Progenitor cell of endocrine pancreas (in vitro differentiated cells): ENCODE data around the gene ZMAT5. TPM values are rescaled to one million over a fixed set of nuclear protein-coding genes. Genes with fewer than 3 reads are reported as not detected.
A peak's percentile ranks its signal among the peaks of the same experiment; 100 is the strongest.

Experiments used
- DNase-seq: peaks from one replicate; pipeline ENCODE4 v3.0.0; 2021; ENCODE audit warnings: low spot score; ENCODE audit not compliant: unreplicated experiment
- H3K27ac Mint-ChIP-seq: 2 replicates; pipeline ENCODE4 v1.8.0; 2021; ENCODE audit warnings: mild to moderate bottlenecking, moderate library complexity, mixed read lengths
- H3K27me3 Mint-ChIP-seq: 2 replicates; pipeline ENCODE4 v1.8.0; 2021; ENCODE audit warnings: mixed read lengths
- H3K36me3 Mint-ChIP-seq: 2 replicates; pipeline ENCODE4 v1.8.0; 2022; ENCODE audit warnings: mixed read lengths; ENCODE audit not compliant: insufficient read depth
- H3K4me1 Mint-ChIP-seq: 2 replicates; pipeline ENCODE4 v1.8.0; 2021; ENCODE audit warnings: low read depth, mixed read lengths
- H3K4me3 Mint-ChIP-seq: 2 replicates; pipeline ENCODE4 v1.8.0; 2021; ENCODE audit warnings: low read depth, mild to moderate bottlenecking, moderate library complexity, mixed read lengths
- H3K9me3 Mint-ChIP-seq: 2 replicates; pipeline ENCODE4 v1.8.0; 2021; ENCODE audit warnings: low read depth, mixed read lengths
- total RNA-seq: library from RNA; stranded (reverse); gene quantifications from 2 replicates; pipeline ENCODE4 v1.2.1, GENCODE V29; 2021
- TF ChIP-seq, protein P1 (sequence below): fragments of 200-600 bp; sonication (generic); IDR thresholded peaks from one replicate; pipeline ENCODE4 v1.5.0; 2021; ENCODE audit warnings: antibody characterized with exemption, mild to moderate bottlenecking; ENCODE audit not compliant: unreplicated experiment

Gene ZMAT5
- total RNA-seq, 1 donor from 2014 or later: 21.1 TPM

DNA sequence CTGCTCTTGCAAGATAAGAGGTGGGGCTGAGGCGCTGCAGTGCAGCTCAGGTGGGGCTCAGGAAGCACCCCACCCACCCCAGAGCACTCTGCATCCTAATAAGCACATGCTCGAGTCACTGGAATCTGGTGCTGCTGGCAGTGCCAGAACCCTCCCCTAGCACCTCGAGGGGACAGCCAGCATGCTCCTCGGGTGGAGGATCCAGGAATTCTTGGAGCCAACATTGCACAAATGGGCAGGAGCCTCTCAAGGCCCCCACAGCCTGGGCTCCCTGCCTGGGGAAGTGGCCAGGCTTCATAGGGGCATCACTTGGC is 74.5 kb downstream of the ZMAT5 start:
- DNase-seq: no peak
- Mint-ChIP-seq H3K4me1 (no peaks in the 10 kb centered on the region), H3K27me3 (no peaks in the 10 kb centered on the region), H3K36me3 (peaks cover 3% of the 10 kb centered on the region), H3K27ac (no peak overlapping the region), H3K9me3 (no peaks in the 10 kb centered on the region), H3K4me3 (no peak overlapping the region)
- TF ChIP-seq, protein P1, sequence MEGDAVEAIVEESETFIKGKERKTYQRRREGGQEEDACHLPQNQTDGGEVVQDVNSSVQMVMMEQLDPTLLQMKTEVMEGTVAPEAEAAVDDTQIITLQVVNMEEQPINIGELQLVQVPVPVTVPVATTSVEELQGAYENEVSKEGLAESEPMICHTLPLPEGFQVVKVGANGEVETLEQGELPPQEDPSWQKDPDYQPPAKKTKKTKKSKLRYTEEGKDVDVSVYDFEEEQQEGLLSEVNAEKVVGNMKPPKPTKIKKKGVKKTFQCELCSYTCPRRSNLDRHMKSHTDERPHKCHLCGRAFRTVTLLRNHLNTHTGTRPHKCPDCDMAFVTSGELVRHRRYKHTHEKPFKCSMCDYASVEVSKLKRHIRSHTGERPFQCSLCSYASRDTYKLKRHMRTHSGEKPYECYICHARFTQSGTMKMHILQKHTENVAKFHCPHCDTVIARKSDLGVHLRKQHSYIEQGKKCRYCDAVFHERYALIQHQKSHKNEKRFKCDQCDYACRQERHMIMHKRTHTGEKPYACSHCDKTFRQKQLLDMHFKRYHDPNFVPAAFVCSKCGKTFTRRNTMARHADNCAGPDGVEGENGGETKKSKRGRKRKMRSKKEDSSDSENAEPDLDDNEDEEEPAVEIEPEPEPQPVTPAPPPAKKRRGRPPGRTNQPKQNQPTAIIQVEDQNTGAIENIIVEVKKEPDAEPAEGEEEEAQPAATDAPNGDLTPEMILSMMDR: no peak

DNA sequence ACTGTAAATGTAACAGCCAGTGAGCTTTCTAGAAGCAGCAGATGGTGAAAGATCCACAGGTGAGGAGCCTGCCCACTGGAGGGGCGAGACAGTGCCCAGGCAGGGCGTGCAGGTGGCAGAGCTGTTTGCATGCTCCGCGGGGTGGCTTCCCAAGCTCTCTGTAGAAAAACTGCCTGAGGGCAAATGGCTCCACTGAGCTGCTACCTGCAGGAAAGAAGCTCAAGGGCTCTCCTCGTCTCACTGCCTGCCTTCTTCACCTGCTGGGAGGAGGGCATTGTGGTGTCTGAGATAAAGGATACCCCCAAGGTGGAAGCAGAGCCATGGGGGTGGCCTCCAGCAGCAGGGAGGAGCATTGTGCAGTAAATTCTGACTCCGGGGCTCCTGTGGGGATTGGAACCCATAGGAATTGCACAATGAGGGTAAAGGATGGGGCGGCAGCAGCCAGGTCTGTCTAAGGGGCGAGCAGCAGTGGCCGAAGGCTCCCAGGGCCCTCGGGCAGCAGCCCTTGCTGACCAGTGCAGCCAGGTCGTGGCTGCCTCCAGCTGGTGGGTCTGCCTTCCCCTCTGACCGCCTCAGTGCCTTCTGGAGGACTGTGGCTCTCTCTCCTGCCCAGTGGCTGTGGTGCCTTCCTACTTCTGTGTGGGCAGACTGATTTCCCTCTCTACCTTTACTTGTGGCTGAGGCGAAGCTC is 75.0 kb downstream of the ZMAT5 start:
- no peaks in the 10 kb centered on the region for H3K27me3 Mint-ChIP-seq
- no peaks in the 10 kb centered on the region for H3K4me1 Mint-ChIP-seq
- H3K9me3 Mint-ChIP-seq: no peaks in the 10 kb centered on the region
- H3K36me3 Mint-ChIP-seq: peaks cover 4% of the 10 kb centered on the region
- TF ChIP-seq, protein P1: no peak
- H3K27ac Mint-ChIP-seq: no peak overlapping the region
- no peak overlapping the region for H3K4me3 Mint-ChIP-seq
- DNase-seq: no peak

DNA sequence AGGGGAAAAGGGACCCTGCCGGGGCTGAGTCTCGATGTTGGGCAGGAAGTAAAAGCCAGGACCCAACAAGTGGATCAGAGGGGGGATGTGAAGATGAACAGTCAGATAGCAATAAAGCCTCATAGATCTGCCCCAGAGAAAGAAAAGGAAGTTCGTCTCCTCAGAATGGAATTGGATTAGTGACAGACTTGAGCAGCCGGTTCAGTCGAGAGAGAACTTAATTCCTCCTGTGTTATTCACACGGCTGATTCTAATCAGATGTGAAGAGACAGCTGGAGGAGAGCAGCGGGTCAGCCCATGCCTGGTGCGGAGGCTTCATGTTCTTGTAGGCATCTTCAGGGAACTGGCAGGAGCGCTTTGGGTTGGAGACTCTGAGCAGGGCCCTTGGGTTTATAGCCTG is 76.3 kb downstream of the ZMAT5 start:
- no peak for DNase-seq
- Mint-ChIP-seq H3K4me3 (no peak overlapping the region), H3K36me3 (peaks cover 9% of the 10 kb centered on the region), H3K27ac (no peak overlapping the region), H3K27me3 (no peaks in the 10 kb centered on the region), H3K4me1 (no peaks in the 10 kb centered on the region), H3K9me3 (no peaks in the 10 kb centered on the region)
- TF ChIP-seq, protein P1: no peak

DNA sequence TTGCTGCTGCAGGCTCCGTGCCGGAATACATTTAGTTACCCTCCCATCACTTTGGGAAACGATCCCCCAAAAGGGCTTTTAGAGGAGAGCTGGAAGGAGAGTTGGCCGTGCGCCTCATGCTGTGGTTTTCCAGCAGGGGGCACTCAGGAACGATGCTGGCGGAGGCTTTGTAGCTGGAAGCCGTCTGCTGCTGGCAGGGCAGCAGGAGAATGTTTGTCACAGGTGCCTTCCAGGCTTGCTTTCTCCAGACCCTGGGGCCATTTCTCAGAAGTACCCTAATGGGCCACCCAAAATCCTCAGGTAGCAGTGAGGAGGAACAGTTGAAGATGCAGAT is 77.0 kb downstream of the ZMAT5 start:
- Mint-ChIP-seq H3K4me3 (no peak overlapping the region), H3K4me1 (no peaks in the 10 kb centered on the region), H3K27ac (no peak overlapping the region), H3K36me3 (peaks cover 8% of the 10 kb centered on the region), H3K9me3 (no peaks in the 10 kb centered on the region), H3K27me3 (no peaks in the 10 kb centered on the region)
- DNase-seq: peak; percentile 51
- TF ChIP-seq, protein P1: peak; percentile 88

DNA sequence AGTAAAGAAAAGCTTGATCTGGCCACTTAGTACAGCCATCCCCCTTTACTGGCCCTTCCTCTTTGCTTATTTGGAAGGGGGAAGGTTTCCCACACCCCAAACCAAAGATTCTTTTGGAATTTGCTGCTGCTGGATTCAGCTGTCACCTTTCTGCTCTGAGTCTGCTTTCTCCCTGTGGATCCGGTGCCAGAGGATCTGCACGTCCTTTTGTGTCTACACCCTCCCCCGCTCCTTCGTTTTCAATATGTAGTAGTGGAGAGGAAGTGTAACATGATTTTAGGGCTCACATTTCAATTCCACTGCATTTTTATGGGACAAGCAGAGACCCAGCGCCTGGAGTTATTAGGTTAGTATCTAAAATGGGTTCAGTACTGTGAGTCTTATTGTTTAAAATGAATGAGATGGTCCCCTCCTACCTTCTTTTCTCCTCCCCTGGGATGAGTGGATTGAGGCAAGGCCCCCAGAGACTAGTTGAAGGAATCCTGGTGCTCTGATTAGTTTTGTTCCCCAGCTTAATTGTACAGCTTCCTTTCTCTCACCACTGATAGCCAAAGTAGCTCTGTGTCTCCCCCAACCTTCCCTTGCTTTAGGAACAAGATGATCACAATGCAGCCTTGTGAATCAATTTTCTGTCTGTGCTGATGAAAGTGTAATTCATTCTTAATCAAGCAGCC is 77.5 kb downstream of the ZMAT5 start:
- H3K4me1 Mint-ChIP-seq: no peaks in the 10 kb centered on the region
- DNase-seq: no peak
- TF ChIP-seq, protein P1: no peak
- peaks cover 10% of the 10 kb centered on the region for H3K36me3 Mint-ChIP-seq
- no peak overlapping the region for H3K27ac Mint-ChIP-seq
- H3K9me3 Mint-ChIP-seq: no peaks in the 10 kb centered on the region
- no peaks in the 10 kb centered on the region for H3K27me3 Mint-ChIP-seq
- H3K4me3 Mint-ChIP-seq: no peak overlapping the region
